Mesendoderm (in vitro differentiated cells): ENCODE results near the gene NGFR.
A peak's percentile ranks its signal among the peaks of the same experiment; 100 is the strongest.

ENCODE experiments used
- DNase-seq: peaks from one replicate; pipeline ENCODE4 v3.0.0; 2013
- H2AK5ac ChIP-seq: 2 replicates; pipeline ENCODE4 v1.6.1; 2013; ENCODE audit warnings: low read length, inconsistent platforms
- H2BK120ac ChIP-seq: 2 replicates; pipeline ENCODE4 v1.6.1; 2013; ENCODE audit warnings: low read depth, mild to moderate bottlenecking, low read length, moderate library complexity, mixed read lengths
- H2BK15ac ChIP-seq: replicated peaks from 2 replicates; pipeline ENCODE4 v1.6.1; 2013; ENCODE audit warnings: low read depth, mild to moderate bottlenecking, moderate library complexity
- H2BK5ac ChIP-seq: 2 replicates; pipeline ENCODE4 v1.6.1; 2013; ENCODE audit warnings: low read length, inconsistent platforms
- H3K18ac ChIP-seq: 2 replicates; pipeline ENCODE4 v1.6.1; 2013; ENCODE audit warnings: mild to moderate bottlenecking, low read length, mixed read lengths
- H3K23ac ChIP-seq: one replicate; pipeline ENCODE4 v1.6.1; 2013; ENCODE audit warnings: low read length
- H3K27ac ChIP-seq: 2 replicates; pipeline ENCODE4 v1.5.1; 2013; ENCODE audit warnings: low read depth, mild to moderate bottlenecking, inconsistent platforms, low read length, moderate library complexity
- H3K27me3 ChIP-seq: 2 replicates; pipeline ENCODE4 v1.6.1; 2013; ENCODE audit warnings: low read length, control low read depth, mild to moderate bottlenecking, inconsistent platforms; ENCODE audit not compliant: insufficient read depth, poor library complexity
- H3K36me3 ChIP-seq: 2 replicates; pipeline ENCODE4 v1.6.1; 2013; ENCODE audit warnings: low read length, inconsistent platforms; ENCODE audit not compliant: control insufficient read depth, insufficient read depth
- H3K4ac ChIP-seq: one replicate; pipeline ENCODE4 v1.6.1; 2013; ENCODE audit warnings: low read depth, mild to moderate bottlenecking, low read length, moderate library complexity
- H3K4me1 ChIP-seq: 2 replicates; pipeline ENCODE4 v1.6.1; 2013; ENCODE audit warnings: low read depth, low read length, inconsistent platforms; ENCODE audit not compliant: control insufficient read depth
- H3K4me2 ChIP-seq: 2 replicates; pipeline ENCODE4 v1.6.1; 2013; ENCODE audit warnings: low read length
- H3K4me3 ChIP-seq: 2 replicates; pipeline ENCODE4 v1.5.1; 2013; ENCODE audit warnings: mild to moderate bottlenecking, low read length
- H3K56ac ChIP-seq: one replicate; pipeline ENCODE4 v1.6.1; 2013; ENCODE audit warnings: low read length
- H3K79me1 ChIP-seq: 2 replicates; pipeline ENCODE4 v1.6.1; 2013; ENCODE audit warnings: low read length, inconsistent platforms
- H3K79me2 ChIP-seq: 2 replicates; pipeline ENCODE4 v1.6.1; 2013; ENCODE audit warnings: mild to moderate bottlenecking, low read length; ENCODE audit not compliant: control insufficient read depth, insufficient read depth
- H3K9ac ChIP-seq: 2 replicates; pipeline ENCODE4 v1.6.1; 2013; ENCODE audit warnings: low read length, inconsistent platforms
- H4K5ac ChIP-seq: one replicate; pipeline ENCODE4 v1.6.1; 2013; ENCODE audit warnings: low read length
- H4K8ac ChIP-seq: one replicate; pipeline ENCODE4 v1.6.1; 2013; ENCODE audit warnings: low read depth, mild to moderate bottlenecking, control low read depth, low read length, moderate library complexity
- whole genome bisulfite sequencing: extraction: QIAGEN DNeasy Blood & Tissue Kit; methylation state at CpG from one replicate; pipeline ENCODE4 v1.1.7; 2013; ENCODE audit warnings: low lambda C conversion rate, missing lambda C conversion rate; ENCODE audit not compliant: insufficient coverage; ENCODE audit errors: extremely low coverage; 5-methylcytosine and 5-hydroxymethylcytosine counted together

NGFR gene

GRCh38 chr17:49471089-49471683 is 23.9 kb upstream of the NGFR start:
- no peak overlapping the region for H2BK120ac ChIP-seq
- H3K23ac ChIP-seq = no peak overlapping the region
- H3K4me3 ChIP-seq = no peak overlapping the region
- no CpG with 5 or more reads among the region's 13 CpGs for WGBS
- DNase-seq = peak; percentile 64
- H3K79me2 ChIP-seq = no peaks in the 10 kb centered on the region
- H3K36me3 ChIP-seq = no peaks in the 10 kb centered on the region
- H2BK15ac ChIP-seq = no peak overlapping the region
- no peak overlapping the region for H4K5ac ChIP-seq
- H3K27ac ChIP-seq = no peak overlapping the region
- H4K8ac ChIP-seq = no peak overlapping the region
- H3K4me2 ChIP-seq = no peak overlapping the region
- no peaks in the 10 kb centered on the region for H3K27me3 ChIP-seq
- no peak overlapping the region for H2AK5ac ChIP-seq
- no peak overlapping the region for H3K4ac ChIP-seq
- H3K9ac ChIP-seq = no peak overlapping the region
- H3K79me1 ChIP-seq = no peaks in the 10 kb centered on the region
- H3K4me1 ChIP-seq = peaks cover 4% of the 10 kb centered on the region
- no peak overlapping the region for H2BK5ac ChIP-seq
- H3K18ac ChIP-seq = no peak overlapping the region
- peak overlapping the region; percentile 37 for H3K56ac ChIP-seq

GRCh38 chr17:49471769-49472168 is 23.3 kb upstream of the NGFR start:
- Histone ChIP-seq H4K8ac (no peak overlapping the region), H3K56ac (no peak overlapping the region), H2BK5ac (no peak overlapping the region), H3K23ac (no peak overlapping the region), H3K36me3 (no peaks in the 10 kb centered on the region), H2BK15ac (no peak overlapping the region), H3K9ac (no peak overlapping the region), H3K4me1 (peaks cover 4% of the 10 kb centered on the region), H3K79me2 (no peaks in the 10 kb centered on the region), H2AK5ac (no peak overlapping the region), H3K4me3 (no peak overlapping the region), H4K5ac (no peak overlapping the region), H3K79me1 (no peaks in the 10 kb centered on the region), H3K18ac (no peak overlapping the region), H3K4me2 (no peak overlapping the region), H3K27ac (no peak overlapping the region), H2BK120ac (no peak overlapping the region), H3K27me3 (no peaks in the 10 kb centered on the region), H3K4ac (no peak overlapping the region)
- DNase-seq = no peak
- WGBS = no CpG with 5 or more reads among the region's 1 CpG

DNA sequence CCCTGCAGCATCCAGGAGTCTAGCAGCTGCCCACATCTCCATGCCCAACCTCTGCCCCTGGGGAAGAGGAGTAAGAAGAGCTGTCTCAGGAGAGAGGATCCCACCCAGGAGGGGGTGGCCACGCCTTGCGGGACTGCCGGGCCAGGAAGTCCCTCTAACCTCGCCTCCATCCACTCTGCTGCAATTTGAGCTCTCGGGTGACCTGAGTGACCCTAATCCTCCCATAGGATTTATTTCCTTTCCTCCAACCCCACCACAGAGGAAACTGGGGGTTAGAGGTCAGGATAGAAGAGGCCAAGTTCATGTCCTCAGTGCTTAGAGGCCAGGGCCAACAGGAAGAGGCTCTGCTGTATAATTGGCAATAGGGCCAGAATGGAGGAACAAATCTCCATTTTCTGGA is 22.6 kb upstream of the NGFR start:
- Histone ChIP-seq H3K4me1 (peaks cover 4% of the 10 kb centered on the region), H4K8ac (no peak overlapping the region), H3K9ac (no peak overlapping the region), H3K56ac (no peak overlapping the region), H3K4ac (no peak overlapping the region), H2BK5ac (no peak overlapping the region), H3K79me1 (no peaks in the 10 kb centered on the region), H3K4me3 (no peak overlapping the region), H2AK5ac (peak overlapping the region; percentile 9), H3K79me2 (no peaks in the 10 kb centered on the region), H3K4me2 (no peak overlapping the region), H4K5ac (no peak overlapping the region), H3K36me3 (no peaks in the 10 kb centered on the region), H3K23ac (no peak overlapping the region), H3K27me3 (no peaks in the 10 kb centered on the region), H2BK15ac (no peak overlapping the region), H3K18ac (no peak overlapping the region), H2BK120ac (no peak overlapping the region), H3K27ac (no peak overlapping the region)
- no CpG with 5 or more reads among the region's 5 CpGs for WGBS
- DNase-seq = no peak

GRCh38 chr17:49473900-49474751 is 21.0 kb upstream of the NGFR start:
- no peak overlapping the region for H3K4me3 ChIP-seq
- WGBS = no CpG with 5 or more reads among the region's 9 CpGs
- H3K27me3 ChIP-seq = no peaks in the 10 kb centered on the region

DNA sequence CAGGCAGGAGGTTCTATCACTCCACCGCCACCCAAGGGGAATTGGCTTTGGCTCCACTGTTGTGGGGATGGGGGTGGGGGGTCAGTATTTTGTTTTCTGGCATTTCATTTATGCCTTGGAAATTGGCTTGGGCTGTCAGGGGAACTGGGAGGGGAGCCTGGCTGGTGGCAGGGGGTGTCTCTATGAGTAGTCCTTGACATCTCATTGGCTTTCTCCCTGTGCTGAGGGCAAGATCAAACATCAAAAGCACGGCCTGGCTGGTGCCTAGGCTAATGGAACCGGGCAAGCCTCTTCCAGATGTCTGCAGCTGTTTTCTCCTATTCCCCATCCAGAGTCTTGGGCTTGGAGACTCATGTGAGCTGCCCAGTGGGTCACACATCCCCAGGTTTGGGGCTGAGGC is 17.4 kb upstream of the NGFR start:
- H4K8ac ChIP-seq = no peak overlapping the region
- no peaks in the 10 kb centered on the region for H3K79me1 ChIP-seq
- H3K36me3 ChIP-seq = no peaks in the 10 kb centered on the region
- H3K4me2 ChIP-seq = no peak overlapping the region
- no peak overlapping the region for H4K5ac ChIP-seq
- H3K18ac ChIP-seq = no peak overlapping the region
- H3K9ac ChIP-seq = no peak overlapping the region
- H2BK15ac ChIP-seq = no peak overlapping the region
- no peak for DNase-seq
- no peaks in the 10 kb centered on the region for H3K79me2 ChIP-seq
- no peak overlapping the region for H2BK5ac ChIP-seq
- no peak overlapping the region for H3K4ac ChIP-seq
- WGBS = no CpG with 5 or more reads among the region's 3 CpGs
- H3K27me3 ChIP-seq = no peaks in the 10 kb centered on the region
- H3K56ac ChIP-seq = no peak overlapping the region
- no peak overlapping the region for H2BK120ac ChIP-seq
- no peaks in the 10 kb centered on the region for H3K4me1 ChIP-seq
- H3K23ac ChIP-seq = no peak overlapping the region
- no peak overlapping the region for H3K4me3 ChIP-seq
- H3K27ac ChIP-seq = no peak overlapping the region
- no peak overlapping the region for H2AK5ac ChIP-seq

More at GRCh38 chr17:49473900-49474751, 21.0 kb upstream of the NGFR start:
- no peak for DNase-seq
- Histone ChIP-seq H3K4me2 (no peak overlapping the region), H3K23ac (no peak overlapping the region), H3K27ac (no peak overlapping the region), H3K79me2 (no peaks in the 10 kb centered on the region), H2BK5ac (no peak overlapping the region), H3K9ac (no peak overlapping the region), H4K5ac (no peak overlapping the region), H3K4me1 (peaks cover 4% of the 10 kb centered on the region), H3K79me1 (no peaks in the 10 kb centered on the region), H2BK120ac (no peak overlapping the region), H3K56ac (no peak overlapping the region), H4K8ac (no peak overlapping the region), H3K4ac (no peak overlapping the region), H3K36me3 (no peaks in the 10 kb centered on the region), H3K18ac (no peak overlapping the region), H2BK15ac (no peak overlapping the region), H2AK5ac (no peak overlapping the region)
